ENCODE measurements around the gene MNX1.

The MNX1 gene

GRCh38 chr7:156966387-156966786, 44.1 kb downstream of the MNX1 start:
- H3K9ac ChIP-seq (ENCODE audit: low read depth, low read length), result no peak overlapping the region
- H3K9me3 ChIP-seq (replicated peaks; ENCODE audit: low read length), result no peaks in the 10 kb centered on the region
- H3K27me3 ChIP-seq (ENCODE audit: control insufficient read depth, insufficient read depth, low read length), result no peaks in the 10 kb centered on the region
- peaks cover 84% of the 10 kb centered on the region for H3K36me3 ChIP-seq (ENCODE audit: insufficient read depth, low read length)
- H3K4me1 ChIP-seq (ENCODE audit: control insufficient read depth, insufficient read depth, low read length), result no peaks in the 10 kb centered on the region
- H3K4me3 ChIP-seq (ENCODE audit: low read length), result no peak overlapping the region
- H3K4me2 ChIP-seq (ENCODE audit: low read length), result no peak overlapping the region

- Histone ChIP-seq H3K4me3 (ENCODE audit: low read length) (no peak overlapping the region), H3K4me2 (ENCODE audit: low read length) (no peak overlapping the region), H3K4me1 (ENCODE audit: control insufficient read depth, insufficient read depth, low read length) (no peaks in the 10 kb centered on the region), H3K9ac (ENCODE audit: low read depth, low read length) (no peak overlapping the region), H3K36me3 (ENCODE audit: insufficient read depth, low read length) (peaks cover 88% of the 10 kb centered on the region), H3K27me3 (ENCODE audit: control insufficient read depth, insufficient read depth, low read length) (no peaks in the 10 kb centered on the region), H3K9me3 (replicated peaks; ENCODE audit: low read length) (no peaks in the 10 kb centered on the region)
Observed at GRCh38 chr7:156964971-156965370, 45.5 kb downstream of the MNX1 start.

- Histone ChIP-seq H3K4me3 (ENCODE audit: low read length) (no peak overlapping the region), H3K4me1 (ENCODE audit: control insufficient read depth, insufficient read depth, low read length) (no peaks in the 10 kb centered on the region), H3K9ac (ENCODE audit: low read depth, low read length) (no peak overlapping the region), H3K4me2 (ENCODE audit: low read length) (no peak overlapping the region), H3K9me3 (replicated peaks; ENCODE audit: low read length) (no peaks in the 10 kb centered on the region), H3K36me3 (ENCODE audit: insufficient read depth, low read length) (peaks cover 91% of the 10 kb centered on the region), H3K27me3 (ENCODE audit: control insufficient read depth, insufficient read depth, low read length) (no peaks in the 10 kb centered on the region)
Observed at GRCh38 chr7:156963472-156963871, 47.0 kb downstream of the MNX1 start.

GRCh38 chr7:156962897-156963296, 47.6 kb downstream of the MNX1 start:
- Histone ChIP-seq H3K27me3 (ENCODE audit: control insufficient read depth, insufficient read depth, low read length) (no peaks in the 10 kb centered on the region), H3K4me2 (ENCODE audit: low read length) (no peak overlapping the region), H3K36me3 (ENCODE audit: insufficient read depth, low read length) (peaks cover 91% of the 10 kb centered on the region), H3K9ac (ENCODE audit: low read depth, low read length) (no peak overlapping the region), H3K4me1 (ENCODE audit: control insufficient read depth, insufficient read depth, low read length) (no peaks in the 10 kb centered on the region), H3K4me3 (ENCODE audit: low read length) (no peak overlapping the region), H3K9me3 (replicated peaks; ENCODE audit: low read length) (no peaks in the 10 kb centered on the region)

- Histone ChIP-seq H3K9ac (ENCODE audit: low read depth, low read length) (no peak overlapping the region), H3K27me3 (ENCODE audit: control insufficient read depth, insufficient read depth, low read length) (no peaks in the 10 kb centered on the region), H3K9me3 (replicated peaks; ENCODE audit: low read length) (no peaks in the 10 kb centered on the region), H3K4me1 (ENCODE audit: control insufficient read depth, insufficient read depth, low read length) (no peaks in the 10 kb centered on the region), H3K4me2 (ENCODE audit: low read length) (no peak overlapping the region), H3K36me3 (ENCODE audit: insufficient read depth, low read length) (peaks cover 90% of the 10 kb centered on the region), H3K4me3 (ENCODE audit: low read length) (no peak overlapping the region)
Observed at GRCh38 chr7:156962145-156962544, 48.3 kb downstream of the MNX1 start.

- Histone ChIP-seq H3K4me1 (ENCODE audit: control insufficient read depth, insufficient read depth, low read length) (peaks cover 10% of the 10 kb centered on the region), H3K9ac (ENCODE audit: low read depth, low read length) (no peak overlapping the region), H3K4me3 (ENCODE audit: low read length) (no peak overlapping the region), H3K36me3 (ENCODE audit: insufficient read depth, low read length) (peaks cover 84% of the 10 kb centered on the region), H3K9me3 (replicated peaks; ENCODE audit: low read length) (no peaks in the 10 kb centered on the region), H3K27me3 (ENCODE audit: control insufficient read depth, insufficient read depth, low read length) (no peaks in the 10 kb centered on the region), H3K4me2 (ENCODE audit: low read length) (no peak overlapping the region)
Observed at GRCh38 chr7:156956727-156957126, 53.7 kb downstream of the MNX1 start.

DNA sequence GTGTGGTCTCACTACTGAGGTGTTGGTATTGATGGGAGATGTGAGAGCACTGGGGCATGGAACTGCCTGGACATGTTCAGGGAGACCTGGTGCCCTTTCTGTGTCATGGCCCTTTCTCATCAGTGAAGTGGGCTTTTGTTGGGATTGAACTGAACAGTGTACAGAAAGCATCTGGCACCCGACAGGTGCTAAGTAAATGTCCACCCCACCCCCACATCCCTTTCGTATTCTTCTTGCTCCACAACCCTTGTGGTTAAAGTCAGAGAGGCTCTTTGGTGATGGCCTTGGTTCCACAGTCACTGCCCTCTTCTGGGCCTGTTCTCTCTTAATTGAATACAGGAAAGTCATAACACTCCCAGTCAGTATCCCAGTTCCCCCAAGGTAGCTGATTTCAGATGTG, 55.5 kb downstream of the MNX1 start:
- Histone ChIP-seq H3K9ac (ENCODE audit: low read depth, low read length) (no peak overlapping the region), H3K4me3 (ENCODE audit: low read length) (no peak overlapping the region), H3K9me3 (replicated peaks; ENCODE audit: low read length) (no peaks in the 10 kb centered on the region), H3K27me3 (ENCODE audit: control insufficient read depth, insufficient read depth, low read length) (no peaks in the 10 kb centered on the region), H3K4me1 (ENCODE audit: control insufficient read depth, insufficient read depth, low read length) (peaks cover 11% of the 10 kb centered on the region), H3K4me2 (ENCODE audit: low read length) (no peak overlapping the region), H3K36me3 (ENCODE audit: insufficient read depth, low read length) (peaks cover 66% of the 10 kb centered on the region)
